HEK293T (cell line): Measurements from ENCODE around the gene RAB12.

Source experiments
- CTCF ChIA-PET: fragments of 350-600 bp; formaldehyde crosslinking; extraction: SDS; loops from one replicate; lab custom pipeline; 2021; ENCODE audit warnings: antibody characterized with exemption, inconsistent platforms; lab: Yijun Ruan, JAX
- POLR2A ChIA-PET: fragments of 350-600 bp; formaldehyde crosslinking; extraction: SDS; loops from one replicate; lab custom pipeline; 2020; ENCODE audit warnings: antibody characterized with exemption, inconsistent platforms; lab: Yijun Ruan, JAX
- DNase-seq: peaks from one replicate; pipeline ENCODE4 v3.0.0; 2012; ENCODE audit warnings: mixed read lengths; ENCODE audit errors: extremely low spot score
- ARNT ChIP-seq: fragments of 450-650 bp; IDR thresholded peaks from 2 replicates; pipeline ENCODE4 v1.6.1; 2017; ENCODE audit warnings: mild to moderate bottlenecking
- BHLHE40 ChIP-seq: fragments of 450-650 bp; IDR thresholded peaks from 2 replicates; pipeline ENCODE4 v1.6.1; 2016; ENCODE audit warnings: mild to moderate bottlenecking, moderate library complexity, borderline replicate concordance
- CTBP1 ChIP-seq: fragments of 450-650 bp; IDR thresholded peaks from 2 replicates; pipeline ENCODE4 v1.6.1; 2016; ENCODE audit warnings: borderline replicate concordance
- ELF4 ChIP-seq: fragments of 450-650 bp; IDR thresholded peaks from 2 replicates; pipeline ENCODE4 v1.6.1; 2017; ENCODE audit warnings: antibody characterized with exemption
- FOXA1 ChIP-seq: fragments of 450-650 bp; IDR thresholded peaks from 2 replicates; pipeline ENCODE4 v1.6.1; 2016; ENCODE audit warnings: mild to moderate bottlenecking
- FOXK2 ChIP-seq: fragments of 450-650 bp; IDR thresholded peaks from 2 replicates; pipeline ENCODE4 v1.6.1; 2016; ENCODE audit warnings: mild to moderate bottlenecking
- FOXM1 ChIP-seq: fragments of 450-650 bp; IDR thresholded peaks from 2 replicates; pipeline ENCODE4 v1.6.1; 2017; ENCODE audit warnings: mild to moderate bottlenecking, borderline replicate concordance
- HDGF ChIP-seq: fragments of 450-650 bp; IDR thresholded peaks from 2 replicates; pipeline ENCODE4 v1.6.1; 2017; ENCODE audit warnings: antibody characterized with exemption, borderline replicate concordance
- L3MBTL2 ChIP-seq: fragments of 450-650 bp; conservative IDR thresholded peaks from 2 replicates; pipeline ENCODE4 v1.6.1; 2016; ENCODE audit warnings: mild to moderate bottlenecking
- LEF1 ChIP-seq: fragments of 450-650 bp; IDR thresholded peaks from 2 replicates; pipeline ENCODE4 v1.6.1; 2017; ENCODE audit warnings: mild to moderate bottlenecking, borderline replicate concordance
- NFRKB ChIP-seq: fragments of 450-650 bp; IDR thresholded peaks from 2 replicates; pipeline ENCODE4 v1.6.1; 2016; ENCODE audit warnings: mild to moderate bottlenecking, moderate library complexity
- PKNOX1 ChIP-seq: fragments of 450-650 bp; IDR thresholded peaks from 2 replicates; pipeline ENCODE4 v1.6.1; 2016
- SP1 ChIP-seq: fragments of 450-650 bp; IDR thresholded peaks from 2 replicates; pipeline ENCODE4 v1.6.1; 2017
- SUZ12 ChIP-seq: fragments of 450-650 bp; IDR thresholded peaks from 2 replicates; pipeline ENCODE4 v1.6.1; 2016; ENCODE audit warnings: mild to moderate bottlenecking
- TARDBP ChIP-seq: fragments of 450-650 bp; IDR thresholded peaks from 2 replicates; pipeline ENCODE4 v1.6.1; 2016
- ZNF384 ChIP-seq: fragments of 450-650 bp; IDR thresholded peaks from 2 replicates; pipeline ENCODE4 v1.6.1; 2016

RAB12 gene

GRCh38 chr18:8610459-8610851 lies 1.2 kb downstream of the RAB12 start:
- POLR2A ChIA-PET: interaction anchor here (1.0 kb wide), 1 partner anchor 155 kb away, joined by 3 read pairs; no protein-coding TSS in a partner anchor
- CTCF ChIA-PET: no interaction called here
- no peak for DNase-seq
- TF ChIP-seq SUZ12 (no peak), FOXK2 (no peak), TARDBP (no peak), L3MBTL2 (no peak), ELF4 (no peak), FOXA1 (no peak)

DNA sequence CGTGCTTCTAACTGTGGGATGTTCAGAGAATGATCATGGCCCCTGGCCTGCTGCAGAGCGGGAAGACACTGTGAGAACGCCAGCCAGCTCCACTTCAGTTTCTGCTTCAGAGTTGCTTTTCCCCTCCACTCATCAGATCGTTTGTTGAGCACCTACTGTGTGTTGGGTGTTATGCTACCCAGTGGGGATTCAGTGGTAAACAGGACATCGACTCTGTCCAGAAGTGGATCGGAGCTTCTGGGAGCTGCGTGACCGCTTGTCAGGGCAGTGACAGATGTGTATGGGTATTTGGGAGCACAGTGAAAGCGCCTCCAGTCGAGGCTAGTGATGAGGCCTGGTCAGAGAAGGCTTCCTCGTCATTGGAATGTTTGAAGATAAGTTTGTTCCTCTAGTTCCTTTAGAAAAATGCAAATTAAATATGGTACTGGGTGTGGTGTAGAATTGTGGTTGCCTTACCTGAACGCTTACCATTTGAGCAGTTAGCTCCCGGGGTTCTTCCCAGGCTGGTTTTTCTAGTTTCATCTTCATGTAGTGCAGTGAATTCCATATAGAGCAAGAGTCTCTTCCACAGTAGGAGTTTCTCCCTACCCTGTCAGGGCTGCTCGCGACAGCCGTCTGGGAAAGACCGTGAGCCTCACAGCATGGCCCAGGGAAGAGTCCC lies 2.8 kb downstream of the RAB12 start:
- POLR2A ChIA-PET: no interaction called here
- CTCF ChIA-PET: no interaction called here
- no peak for DNase-seq
- TF ChIP-seq FOXM1: no peak
- no peak for TF ChIP-seq SUZ12
- TF ChIP-seq PKNOX1: no peak
- no peak for TF ChIP-seq HDGF
- TF ChIP-seq TARDBP: no peak
- TF ChIP-seq FOXK2: no peak
- no peak for TF ChIP-seq LEF1
- no peak for TF ChIP-seq ARNT
- TF ChIP-seq L3MBTL2: no peak

- TF ChIP-seq TARDBP: no peak
- TF ChIP-seq FOXA1: no peak
- no peak for TF ChIP-seq L3MBTL2
- no peak for TF ChIP-seq FOXM1
- TF ChIP-seq NFRKB: no peak
- no peak for TF ChIP-seq SP1
- TF ChIP-seq BHLHE40: no peak
- no peak for TF ChIP-seq LEF1
- TF ChIP-seq ELF4: no peak
- no peak for TF ChIP-seq ARNT
- TF ChIP-seq FOXK2: no peak
- no peak for TF ChIP-seq SUZ12
- no peak for TF ChIP-seq HDGF
- no peak for TF ChIP-seq CTBP1
- TF ChIP-seq ZNF384: no peak
- no peak for TF ChIP-seq PKNOX1
- ChIA-PET POLR2A (no interaction called here), CTCF (no interaction called here)
- DNase-seq: no peak
Observed at GRCh38 chr18:8614875-8615274, 5.6 kb downstream of the RAB12 start.

- DNase-seq: peak; percentile 9
- ChIA-PET POLR2A (no interaction called here), CTCF (no interaction called here)
- TF ChIP-seq LEF1 (no peak), HDGF (no peak), CTBP1 (no peak), ARNT (no peak), ZNF384 (no peak), NFRKB (no peak), PKNOX1 (no peak), BHLHE40 (no peak), ELF4 (no peak), FOXA1 (no peak), L3MBTL2 (no peak), FOXK2 (no peak), TARDBP (no peak), FOXM1 (no peak), SP1 (no peak), SUZ12 (no peak)
Observed at GRCh38 chr18:8615397-8616027, 6.3 kb downstream of the RAB12 start.

DNA sequence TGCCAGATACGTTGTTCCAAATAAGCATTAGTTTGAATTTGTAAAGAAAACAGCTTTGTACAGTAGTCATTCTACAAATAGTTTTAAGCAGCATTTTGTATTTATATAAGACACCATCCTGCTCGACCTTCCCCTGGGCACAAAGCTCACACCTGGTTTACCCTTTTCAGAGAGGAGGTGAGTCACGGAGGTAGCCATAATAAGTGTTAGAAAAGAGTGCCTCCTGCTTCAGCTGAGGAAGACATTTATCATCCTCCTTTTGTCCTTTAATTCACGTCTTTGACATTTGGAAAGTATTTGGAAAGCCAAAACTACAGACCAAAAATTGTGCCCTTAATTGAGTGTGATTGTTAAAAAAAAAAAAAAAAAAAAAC lies 6.8 kb downstream of the RAB12 start:
- TF ChIP-seq TARDBP (no peak), BHLHE40 (no peak), L3MBTL2 (no peak), HDGF (no peak), ARNT (no peak), SP1 (no peak), NFRKB (no peak), FOXA1 (no peak)
- DNase-seq: no peak
- ChIA-PET POLR2A (no interaction called here), CTCF (no interaction called here)

GRCh38 chr18:8617907-8618306 lies 8.7 kb downstream of the RAB12 start:
- ChIA-PET POLR2A (no interaction called here), CTCF (no interaction called here)
- DNase-seq: no peak
- TF ChIP-seq FOXA1 (no peak), ZNF384 (no peak), TARDBP (no peak), L3MBTL2 (no peak), FOXK2 (no peak), LEF1 (no peak), SUZ12 (no peak), ARNT (no peak), BHLHE40 (no peak), PKNOX1 (no peak)
